Measurements from ENCODE around the gene GUSB. TPM values are rescaled to one million over a fixed set of nuclear protein-coding genes. Genes with fewer than 3 reads are reported as not detected.

Gene GUSB
- total RNA-seq, 1 experiment from 2014 or later, result 62.0 TPM

DNA sequence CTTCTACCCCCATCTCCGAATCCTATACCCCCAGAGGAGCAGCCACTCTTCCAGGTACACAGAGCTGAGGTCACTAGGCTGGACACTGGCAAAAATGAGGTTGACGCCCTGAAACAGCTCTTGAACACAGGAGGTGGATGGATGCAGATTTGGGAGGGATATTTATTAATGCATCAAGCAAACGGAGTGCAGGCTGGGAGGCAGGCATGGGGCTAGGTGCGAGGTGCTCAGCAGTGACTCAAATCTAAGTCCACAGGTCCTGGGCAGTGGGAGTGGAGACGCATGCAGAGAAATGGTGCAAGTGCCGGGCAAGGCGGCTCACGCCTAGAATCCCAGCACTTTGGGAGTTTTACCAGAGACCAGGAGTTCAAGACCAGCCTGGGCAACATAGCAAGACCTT is 11.0 kb downstream of the GUSB start:
- no peaks in the 10 kb centered on the region for H3K9me3 ChIP-seq (ENCODE audit: control insufficient read depth, low read depth, low read length)
- no peak overlapping the region for H3K14ac ChIP-seq (ENCODE audit: insufficient read depth, low read length)
- no peak overlapping the region for H3K4ac ChIP-seq (ENCODE audit: low read depth, low read length)
- Mint-ChIP-seq H3K36me3 (ENCODE audit: insufficient read depth in 1 of 3, low read depth in 3 of 3) (peaks cover 50 to 90% (median 82%) of the 10 kb centered on the region in 3 experiments; a peak in 6 of 7 replicates), H3K27me3 (ENCODE audit: low read depth) (no peaks in the 10 kb centered on the region), H3K27ac (no peak overlapping the region), H3K4me3 (no peak overlapping the region), H3K9me3 (no peaks in the 10 kb centered on the region), H3K4me1 (no peaks in the 10 kb centered on the region)
- TF ChIP-seq, protein P1, sequence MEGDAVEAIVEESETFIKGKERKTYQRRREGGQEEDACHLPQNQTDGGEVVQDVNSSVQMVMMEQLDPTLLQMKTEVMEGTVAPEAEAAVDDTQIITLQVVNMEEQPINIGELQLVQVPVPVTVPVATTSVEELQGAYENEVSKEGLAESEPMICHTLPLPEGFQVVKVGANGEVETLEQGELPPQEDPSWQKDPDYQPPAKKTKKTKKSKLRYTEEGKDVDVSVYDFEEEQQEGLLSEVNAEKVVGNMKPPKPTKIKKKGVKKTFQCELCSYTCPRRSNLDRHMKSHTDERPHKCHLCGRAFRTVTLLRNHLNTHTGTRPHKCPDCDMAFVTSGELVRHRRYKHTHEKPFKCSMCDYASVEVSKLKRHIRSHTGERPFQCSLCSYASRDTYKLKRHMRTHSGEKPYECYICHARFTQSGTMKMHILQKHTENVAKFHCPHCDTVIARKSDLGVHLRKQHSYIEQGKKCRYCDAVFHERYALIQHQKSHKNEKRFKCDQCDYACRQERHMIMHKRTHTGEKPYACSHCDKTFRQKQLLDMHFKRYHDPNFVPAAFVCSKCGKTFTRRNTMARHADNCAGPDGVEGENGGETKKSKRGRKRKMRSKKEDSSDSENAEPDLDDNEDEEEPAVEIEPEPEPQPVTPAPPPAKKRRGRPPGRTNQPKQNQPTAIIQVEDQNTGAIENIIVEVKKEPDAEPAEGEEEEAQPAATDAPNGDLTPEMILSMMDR (conservative IDR thresholded peaks at IDR 0.05), result no peak
- H3K27me3 ChIP-seq (ENCODE audit: insufficient read depth, low read length), result no peaks in the 10 kb centered on the region
- no peak overlapping the region for H2BK12ac ChIP-seq (ENCODE audit: insufficient read length, low read depth, low read length)
- no peak overlapping the region for H3K56ac ChIP-seq (ENCODE audit: insufficient read length, low read depth, low read length)
- no peak overlapping the region for H3K4me2 ChIP-seq (ENCODE audit: insufficient read depth, insufficient read length, low read length)
- H3K9ac ChIP-seq (ENCODE audit: extremely low read depth, insufficient read length, low read length), result no peak overlapping the region
- H4K8ac ChIP-seq (replicated peaks; ENCODE audit: insufficient read length, low read depth, low read length), result no peak overlapping the region
- no peak overlapping the region for H2AFZ ChIP-seq (ENCODE audit: low read length)
- H2BK120ac ChIP-seq (ENCODE audit: low read depth, low read length, poor library complexity, severe bottlenecking), result no peak overlapping the region
- H3T11ph ChIP-seq (ENCODE audit: low read length), result no peak overlapping the region
- no peaks in the 10 kb centered on the region for H3K4me1 ChIP-seq (ENCODE audit: insufficient read depth, low read length)
- no peak overlapping the region for H2BK5ac ChIP-seq (ENCODE audit: insufficient read length, low read length)
- H3K27ac ChIP-seq (ENCODE audit: insufficient read length, low read depth, low read length), result no peak overlapping the region
- H3K23me2 ChIP-seq (ENCODE audit: insufficient read length, low read depth, low read length, poor library complexity, severe bottlenecking), result no peaks in the 10 kb centered on the region
- H4K91ac ChIP-seq (ENCODE audit: insufficient read length, low read depth, low read length), result no peak overlapping the region
- no peak overlapping the region for H2AK5ac ChIP-seq (ENCODE audit: insufficient read length, low read length)
- no peak overlapping the region for H2BK15ac ChIP-seq (ENCODE audit: low read depth, low read length)
- H3K18ac ChIP-seq (ENCODE audit: insufficient read length, low read depth, low read length), result no peak overlapping the region
- H4K20me1 ChIP-seq (ENCODE audit: control insufficient read depth, insufficient read depth, insufficient read length), result no peaks in the 10 kb centered on the region
- WGBS (ENCODE audit: extremely low coverage, insufficient read length, low lambda C conversion rate), result no CpG with 5 or more reads among the region's 8 CpGs
- H4K5ac ChIP-seq (ENCODE audit: insufficient read length, low read depth, low read length), result no peak overlapping the region
- H3K23ac ChIP-seq (ENCODE audit: insufficient read length, low read depth, low read length), result no peak overlapping the region
- no peaks in the 10 kb centered on the region for H3K79me1 ChIP-seq (ENCODE audit: insufficient read depth, low read depth, low read length, poor library complexity, severe bottlenecking)
- no peak for DNase-seq
- H2BK20ac ChIP-seq (ENCODE audit: low read depth, low read length, poor library complexity, severe bottlenecking), result no peak overlapping the region
- no peaks in the 10 kb centered on the region for H3K79me2 ChIP-seq (ENCODE audit: insufficient read depth, low read length)
